HEK293 (cell line): ENCODE measurements around the gene RASGRP3.
A peak's percentile ranks its signal among the peaks of the same experiment; 100 is the strongest.

Source experiments
- ATF2 ChIP-seq: fragments of 450-650 bp; formaldehyde crosslinking; IDR thresholded peaks from 2 replicates; pipeline ENCODE4 v1.5.1; 2016; ENCODE audit warnings: missing biosample characterization, missing genetic modification characterization, low read depth
- EGR2 ChIP-seq: fragments of 450-650 bp; formaldehyde crosslinking; IDR thresholded peaks from 2 replicates; pipeline ENCODE4 v1.5.1; 2016; ENCODE audit warnings: low read depth, missing biosample characterization, missing genetic modification characterization
- HOXA7 ChIP-seq: sonication (generic); formaldehyde crosslinking; IDR thresholded peaks from 2 replicates; pipeline ENCODE4 v1.8.1; 2022; ENCODE audit warnings: missing genetic modification reagents, borderline replicate concordance
- HOXD13 ChIP-seq: sonication (generic); formaldehyde crosslinking; IDR thresholded peaks from 2 replicates; pipeline ENCODE4 v1.8.0; 2022; ENCODE audit warnings: missing genetic modification reagents, borderline replicate concordance
- INSM2 ChIP-seq: fragments of 450-650 bp; formaldehyde crosslinking; IDR thresholded peaks from 2 replicates; pipeline ENCODE4 v1.5.1; 2016; ENCODE audit warnings: missing biosample characterization, missing genetic modification characterization
- REPIN1 ChIP-seq: fragments of 450-650 bp; formaldehyde crosslinking; IDR thresholded peaks from 2 replicates; pipeline ENCODE4 v1.5.1; 2017; ENCODE audit warnings: missing biosample characterization, missing genetic modification characterization, low read depth
- SCRT2 ChIP-seq: fragments of 450-650 bp; formaldehyde crosslinking; IDR thresholded peaks from 2 replicates; pipeline ENCODE4 v1.5.1; 2016; ENCODE audit warnings: missing biosample characterization, missing genetic modification characterization
- ZBTB21 ChIP-seq: fragments of 450-650 bp; formaldehyde crosslinking; IDR thresholded peaks from 2 replicates; pipeline ENCODE4 v1.5.1; 2017; ENCODE audit warnings: missing biosample characterization, missing genetic modification characterization
- ZFP41 ChIP-seq: fragments of 450-650 bp; formaldehyde crosslinking; IDR thresholded peaks from 2 replicates; pipeline ENCODE4 v1.5.1; 2016; ENCODE audit warnings: missing biosample characterization, missing genetic modification characterization, borderline replicate concordance
- ZFP69B ChIP-seq: fragments of 450-650 bp; formaldehyde crosslinking; IDR thresholded peaks from 2 replicates; pipeline ENCODE4 v1.5.1; 2016; ENCODE audit warnings: missing biosample characterization, missing genetic modification characterization
- ZNF10 ChIP-seq: fragments of 450-650 bp; formaldehyde crosslinking; IDR thresholded peaks from 2 replicates; pipeline ENCODE4 v1.5.1; 2017; ENCODE audit warnings: missing biosample characterization, missing genetic modification characterization
- ZNF114 ChIP-seq: fragments of 450-650 bp; formaldehyde crosslinking; IDR thresholded peaks from 2 replicates; pipeline ENCODE4 v1.5.0; 2017; ENCODE audit warnings: missing biosample characterization, missing genetic modification characterization
- ZNF140 ChIP-seq: fragments of 450-650 bp; formaldehyde crosslinking; IDR thresholded peaks from 2 replicates; pipeline ENCODE4 v1.5.1; 2016; ENCODE audit warnings: missing biosample characterization, missing genetic modification characterization
- ZNF2 ChIP-seq: fragments of 450-650 bp; formaldehyde crosslinking; IDR thresholded peaks from 2 replicates; pipeline ENCODE4 v1.5.1; 2016; ENCODE audit warnings: missing biosample characterization, missing genetic modification characterization
- ZNF26 ChIP-seq: fragments of 450-650 bp; formaldehyde crosslinking; IDR thresholded peaks from 2 replicates; pipeline ENCODE4 v1.5.1; 2016; ENCODE audit warnings: missing biosample characterization, missing genetic modification characterization
- ZNF280D ChIP-seq: fragments of 450-650 bp; formaldehyde crosslinking; IDR thresholded peaks from 2 replicates; pipeline ENCODE4 v1.5.1; 2016; ENCODE audit warnings: missing biosample characterization, missing genetic modification characterization
- ZNF423 ChIP-seq: fragments of 450-650 bp; formaldehyde crosslinking; IDR thresholded peaks from 2 replicates; pipeline ENCODE4 v1.5.1; 2016; ENCODE audit warnings: missing biosample characterization, missing genetic modification characterization
- ZNF449 ChIP-seq: fragments of 450-650 bp; formaldehyde crosslinking; IDR thresholded peaks from 2 replicates; pipeline ENCODE4 v1.5.1; 2017; ENCODE audit warnings: missing biosample characterization, mild to moderate bottlenecking, missing genetic modification characterization, moderate library complexity
- ZNF473 ChIP-seq: fragments of 450-650 bp; formaldehyde crosslinking; IDR thresholded peaks from 2 replicates; pipeline ENCODE4 v1.5.1; 2017; ENCODE audit warnings: missing biosample characterization, missing genetic modification characterization
- ZNF514 ChIP-seq: fragments of 450-650 bp; formaldehyde crosslinking; IDR thresholded peaks from 2 replicates; pipeline ENCODE4 v1.5.1; 2016; ENCODE audit warnings: missing biosample characterization, missing genetic modification characterization
- ZNF548 ChIP-seq: fragments of 450-650 bp; formaldehyde crosslinking; IDR thresholded peaks from 2 replicates; pipeline ENCODE4 v1.5.1; 2016; ENCODE audit warnings: missing biosample characterization, missing genetic modification characterization
- ZNF585B ChIP-seq: fragments of 450-650 bp; formaldehyde crosslinking; IDR thresholded peaks from 2 replicates; pipeline ENCODE4 v1.5.1; 2016; ENCODE audit warnings: missing biosample characterization, missing genetic modification characterization
- ZNF660 ChIP-seq: fragments of 450-650 bp; IDR thresholded peaks from 2 replicates; pipeline ENCODE4 v1.5.1; 2018; ENCODE audit warnings: missing biosample characterization, mild to moderate bottlenecking, missing genetic modification characterization
- ZNF747 ChIP-seq: fragments of 450-650 bp; formaldehyde crosslinking; IDR thresholded peaks from 2 replicates; pipeline ENCODE4 v1.5.1; 2016; ENCODE audit warnings: missing biosample characterization, missing genetic modification characterization
- ZSCAN16 ChIP-seq: fragments of 450-650 bp; formaldehyde crosslinking; IDR thresholded peaks from 2 replicates; pipeline ENCODE4 v1.5.1; 2016; ENCODE audit warnings: missing biosample characterization, missing genetic modification characterization
- ZSCAN4 ChIP-seq: fragments of 450-650 bp; formaldehyde crosslinking; IDR thresholded peaks from 2 replicates; pipeline ENCODE4 v1.5.1; 2017; ENCODE audit warnings: missing biosample characterization, missing genetic modification characterization

Gene RASGRP3

GRCh38 chr2:33599175-33599942 is 122.9 kb downstream of the RASGRP3 start, which contains the start of gene FAM98A (continued):
- TF ChIP-seq ZBTB21 (no peak), ATF2 (tag by site-specific recombination) (no peak), ZNF280D (tag by site-specific recombination) (no peak), REPIN1 (tag by site-specific recombination) (no peak), INSM2 (no peak), ZNF514 (tag by site-specific recombination) (no peak), ZSCAN4 (tag by site-specific recombination) (no peak), ZNF747 (no peak), ZNF26 (no peak), EGR2 (tag by site-specific recombination) (0 out of 2 replicates have a peak, but pooled peaks have one; percentile 16), ZNF2 (tag by site-specific recombination) (no peak), HOXA7 (CRISPR knock-in tag) (no peak), ZNF423 (tag by site-specific recombination) (no peak), ZNF473 (no peak), ZNF449 (no peak), ZFP69B (tag by site-specific recombination) (peak; percentile 35), ZNF548 (tag by site-specific recombination) (no peak), HOXD13 (CRISPR knock-in tag) (no peak), ZNF585B (tag by site-specific recombination) (no peak), ZFP41 (no peak), ZNF660 (tag by site-specific recombination) (0 out of 2 replicates have a peak, but pooled peaks have one; percentile 19), ZNF114 (tag by site-specific recombination) (no peak), ZSCAN16 (tag by site-specific recombination) (no peak), ZNF140 (no peak), SCRT2 (tag by site-specific recombination) (no peak), ZNF10 (tag by site-specific recombination) (no peak)
